Neural progenitor cell (in vitro differentiated cells): ENCODE data around the gene EGFLAM.

Experiments used
- CTCF ChIP-seq: fragments of 200-600 bp; sonication (generic); IDR thresholded peaks from 2 replicates; pipeline ENCODE4 v1.5.1; 2017; ENCODE audit warnings: antibody characterized with exemption, mild to moderate bottlenecking
- EZH2 ChIP-seq: fragments of 200-600 bp; sonication (generic); IDR thresholded peaks from 2 replicates; pipeline ENCODE4 v1.6.1; 2017; ENCODE audit warnings: antibody characterized with exemption, mild to moderate bottlenecking, moderate library complexity

- TF ChIP-seq CTCF (no peak), EZH2 (no peak)
Observed at GRCh38 chr5:38210676-38211353, 47.5 kb upstream of the EGFLAM start.
